Fibroblast of lung (primary cell): ENCODE measurements around the gene CNTNAP1. TPM values are rescaled to one million over a fixed set of nuclear protein-coding genes. Genes with fewer than 3 reads are reported as not detected.
A peak's percentile ranks its signal among the peaks of the same experiment; 100 is the strongest.

Source experiments
- DNase-seq, 2 donors: peaks; one replicate each; pipeline versions ENCODE4 v3.0.0 to v3.0.0-alpha.2; 2010; ENCODE audit warnings: low read depth in 2 of 2
- H2AFZ ChIP-seq: 2 replicates; pipeline ENCODE4 v1.5.1; 2012; ENCODE audit warnings: low read length, control low read depth, inconsistent platforms
- H3K27ac ChIP-seq: 2 replicates; pipeline ENCODE4 v1.5.1; 2011; ENCODE audit warnings: low read length, control low read depth; ENCODE audit not compliant: insufficient read depth
- H3K27me3 ChIP-seq: 2 replicates; pipeline ENCODE4 v1.5.1; 2011; ENCODE audit warnings: mild to moderate bottlenecking, low read length; ENCODE audit not compliant: control insufficient read depth, insufficient read depth
- H3K36me3 ChIP-seq: 2 replicates; pipeline ENCODE4 v1.5.1; 2011; ENCODE audit warnings: low read length; ENCODE audit not compliant: control insufficient read depth, insufficient read depth
- H3K4me1 ChIP-seq: 2 replicates; pipeline ENCODE4 v1.5.1; 2011; ENCODE audit warnings: low read length; ENCODE audit not compliant: control insufficient read depth, insufficient read depth; ENCODE audit errors: extremely low read depth
- H3K4me2 ChIP-seq: 2 replicates; pipeline ENCODE4 v1.5.1; 2011; ENCODE audit warnings: low read length, control low read depth; ENCODE audit not compliant: insufficient read depth; ENCODE audit errors: extremely low read depth
- H3K4me3 ChIP-seq, 4 experiments: fragments of 200-600 bp in 1 of 4; sonication (generic) in 1 of 4; replicated peaks in 1 of 4; 2 replicates each; pipeline ENCODE4 v1.5.1; 2011 to 2016; ENCODE audit warnings: low read length in 4 of 4, low read depth in 3 of 4, mild to moderate bottlenecking in 3 of 4, control low read depth in 2 of 4, inconsistent platforms in 1 of 4, mixed read lengths in 1 of 4; ENCODE audit not compliant: insufficient read depth in 1 of 4; ENCODE audit errors: control extremely low read depth in 1 of 4
- H3K79me2 ChIP-seq: 2 replicates; pipeline ENCODE4 v1.5.1; 2012; ENCODE audit warnings: mild to moderate bottlenecking, low read length, inconsistent platforms; ENCODE audit not compliant: control insufficient read depth, insufficient read depth
- H3K9ac ChIP-seq: 2 replicates; pipeline ENCODE4 v1.5.1; 2011; ENCODE audit warnings: mild to moderate bottlenecking, low read length, control low read depth; ENCODE audit not compliant: insufficient read depth
- H3K9me3 ChIP-seq: 2 replicates; pipeline ENCODE4 v1.5.1; 2012; ENCODE audit warnings: low read depth, low read length; ENCODE audit not compliant: control insufficient read depth, insufficient read depth
- H4K20me1 ChIP-seq: 2 replicates; pipeline ENCODE4 v1.5.1; 2011; ENCODE audit warnings: low read length; ENCODE audit not compliant: control insufficient read depth, insufficient read depth; ENCODE audit errors: extremely low read depth
- EZH2 ChIP-seq: IDR thresholded peaks from 2 replicates; pipeline ENCODE4 v1.5.1; 2012; ENCODE audit warnings: low read length, control low read depth, mild to moderate bottlenecking; ENCODE audit errors: missing control alignments
- polyA plus RNA-seq, 2 donors: library from polyadenylated mRNA; depleted of rRNA in 1 of 2; stranded (reverse) in 1 of 2; unstranded in 1 of 2; fragments of >200 nt; gene quantifications; 2 replicates each; pipeline ENCODE4 v1.2.1, GENCODE V29; 2011 to 2012; ENCODE audit warnings: missing spikeins in 1 of 2
- total RNA-seq: library from RNA; depleted of rRNA; stranded (reverse); fragments of >200 nt; gene quantifications from 2 replicates; pipeline ENCODE4 v1.2.1, GENCODE V29; 2014
- TF ChIP-seq, protein P1 (sequence below), 2 donors: IDR thresholded peaks in 1 of 2; conservative IDR thresholded peaks in 1 of 2; 1 replicate in 1 of 2; 2 replicates in 1 of 2; pipeline ENCODE4 v1.5.1; 2011 to 2012; ENCODE audit warnings: low read length in 2 of 2, control low read depth in 1 of 2, inconsistent platforms in 1 of 2, low read depth in 1 of 2, mild to moderate bottlenecking in 1 of 2

Gene CNTNAP1
- total and polyA plus RNA-seq, 2 donors (not counting 1 experiment from before 2014, with no cell fraction given) = 39.4 to 40.1 TPM

DNA sequence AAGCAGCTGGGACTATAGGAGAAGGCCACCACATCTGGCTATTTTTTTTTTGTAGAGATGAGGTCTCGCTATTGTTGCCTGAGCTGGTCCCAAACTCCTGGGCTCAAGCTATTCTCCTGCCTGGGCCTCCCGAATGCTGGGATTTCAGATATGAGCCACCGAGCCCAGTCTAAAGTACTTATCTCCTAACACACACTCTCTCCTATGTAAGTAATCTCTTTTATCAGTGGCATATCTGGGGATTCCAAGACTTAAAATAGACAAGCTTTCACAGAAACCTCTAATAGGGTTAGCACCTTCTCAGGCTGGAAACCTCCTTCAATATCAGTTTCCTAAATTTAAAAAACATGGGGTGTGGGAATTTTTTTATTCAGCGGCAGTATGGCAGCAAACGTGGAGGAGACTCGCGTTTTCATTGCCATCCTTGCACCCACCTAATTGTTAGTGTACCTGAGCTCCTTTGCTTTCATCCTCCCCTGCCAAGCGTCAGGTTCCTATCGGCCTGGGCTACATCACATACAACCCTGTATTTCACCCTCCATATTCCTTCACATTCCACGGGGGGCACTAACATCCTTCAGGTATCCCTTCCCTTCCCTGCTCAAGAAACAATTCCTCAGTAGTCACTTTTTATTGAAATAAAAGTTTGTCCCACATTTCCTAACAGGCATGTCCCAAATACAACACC lies 61.4 kb downstream of the CNTNAP1 start:
- DNase-seq = no peak
- no peaks in the 10 kb centered on the region for H3K9me3 ChIP-seq
- peak overlapping the region; percentile 95 for H2AFZ ChIP-seq
- H3K4me1 ChIP-seq = peaks cover 3% of the 10 kb centered on the region
- TF ChIP-seq, protein P1, sequence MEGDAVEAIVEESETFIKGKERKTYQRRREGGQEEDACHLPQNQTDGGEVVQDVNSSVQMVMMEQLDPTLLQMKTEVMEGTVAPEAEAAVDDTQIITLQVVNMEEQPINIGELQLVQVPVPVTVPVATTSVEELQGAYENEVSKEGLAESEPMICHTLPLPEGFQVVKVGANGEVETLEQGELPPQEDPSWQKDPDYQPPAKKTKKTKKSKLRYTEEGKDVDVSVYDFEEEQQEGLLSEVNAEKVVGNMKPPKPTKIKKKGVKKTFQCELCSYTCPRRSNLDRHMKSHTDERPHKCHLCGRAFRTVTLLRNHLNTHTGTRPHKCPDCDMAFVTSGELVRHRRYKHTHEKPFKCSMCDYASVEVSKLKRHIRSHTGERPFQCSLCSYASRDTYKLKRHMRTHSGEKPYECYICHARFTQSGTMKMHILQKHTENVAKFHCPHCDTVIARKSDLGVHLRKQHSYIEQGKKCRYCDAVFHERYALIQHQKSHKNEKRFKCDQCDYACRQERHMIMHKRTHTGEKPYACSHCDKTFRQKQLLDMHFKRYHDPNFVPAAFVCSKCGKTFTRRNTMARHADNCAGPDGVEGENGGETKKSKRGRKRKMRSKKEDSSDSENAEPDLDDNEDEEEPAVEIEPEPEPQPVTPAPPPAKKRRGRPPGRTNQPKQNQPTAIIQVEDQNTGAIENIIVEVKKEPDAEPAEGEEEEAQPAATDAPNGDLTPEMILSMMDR (conservative IDR thresholded peaks at IDR 0.05 in 1 of 2, IDR thresholded peaks at IDR 0.05 in 1 of 2; ENCODE audit: low read depth in 1 of 2, low read length in 2 of 2) = peak in 1 of 2 donors; percentile 5
- TF ChIP-seq EZH2 = no peak
- no peaks in the 10 kb centered on the region for H3K27me3 ChIP-seq
- H3K9ac ChIP-seq = peak overlapping the region; percentile 82
- H3K27ac ChIP-seq = peak overlapping the region; percentile 69
- peak overlapping the region; percentile 90 for H3K4me2 ChIP-seq
- H3K36me3 ChIP-seq = no peaks in the 10 kb centered on the region
- peak overlapping the region; percentile 81 to 89 (median 84) for H3K4me3 ChIP-seq
- H3K79me2 ChIP-seq = peaks cover 17% of the 10 kb centered on the region
- H4K20me1 ChIP-seq = no peaks in the 10 kb centered on the region

DNA sequence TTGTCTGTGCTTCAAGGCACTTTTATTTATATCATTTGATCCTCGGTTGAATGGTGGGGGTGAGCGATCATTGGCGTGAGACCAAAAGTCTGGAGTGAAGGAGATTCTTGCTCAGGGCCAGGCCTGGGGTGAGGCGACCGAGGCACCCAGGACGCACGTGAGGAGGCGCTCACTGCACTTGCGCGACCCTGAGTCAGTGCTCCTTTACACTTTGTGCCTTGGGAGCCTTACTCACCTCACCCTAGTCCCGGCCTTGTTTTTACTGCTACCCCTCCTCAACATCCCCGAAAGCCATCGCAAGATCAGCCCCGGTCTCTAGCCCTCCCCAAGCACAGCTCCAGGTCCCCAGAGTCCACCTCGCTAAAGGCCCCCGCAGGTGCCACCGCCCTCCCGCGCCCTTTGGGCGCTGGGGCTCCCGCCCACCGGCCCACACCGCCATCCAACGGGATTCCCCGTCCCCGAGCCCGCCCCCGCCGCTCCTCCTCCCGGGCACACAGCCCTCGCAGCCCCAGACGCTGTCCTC lies 62.0 kb downstream of the CNTNAP1 start:
- Histone ChIP-seq H3K79me2 (peaks cover 17% of the 10 kb centered on the region), H4K20me1 (no peaks in the 10 kb centered on the region), H3K4me1 (peaks cover 3% of the 10 kb centered on the region), H3K4me2 (peak overlapping the region; percentile 90), H3K4me3 (peak overlapping the region; percentile 81 to 89 (median 84)), H3K9me3 (no peaks in the 10 kb centered on the region), H3K9ac (peak overlapping the region; percentile 82), H3K27me3 (no peaks in the 10 kb centered on the region), H3K27ac (peak overlapping the region; percentile 69), H3K36me3 (no peaks in the 10 kb centered on the region), H2AFZ (peak overlapping the region; percentile 95)
- peak; percentile 32 to 42 for DNase-seq
- TF ChIP-seq, protein P1 (conservative IDR thresholded peaks at IDR 0.05 in 1 of 2, IDR thresholded peaks at IDR 0.05 in 1 of 2; ENCODE audit: low read depth in 1 of 2, low read length in 2 of 2) = no peak
- TF ChIP-seq EZH2 = no peak

DNA sequence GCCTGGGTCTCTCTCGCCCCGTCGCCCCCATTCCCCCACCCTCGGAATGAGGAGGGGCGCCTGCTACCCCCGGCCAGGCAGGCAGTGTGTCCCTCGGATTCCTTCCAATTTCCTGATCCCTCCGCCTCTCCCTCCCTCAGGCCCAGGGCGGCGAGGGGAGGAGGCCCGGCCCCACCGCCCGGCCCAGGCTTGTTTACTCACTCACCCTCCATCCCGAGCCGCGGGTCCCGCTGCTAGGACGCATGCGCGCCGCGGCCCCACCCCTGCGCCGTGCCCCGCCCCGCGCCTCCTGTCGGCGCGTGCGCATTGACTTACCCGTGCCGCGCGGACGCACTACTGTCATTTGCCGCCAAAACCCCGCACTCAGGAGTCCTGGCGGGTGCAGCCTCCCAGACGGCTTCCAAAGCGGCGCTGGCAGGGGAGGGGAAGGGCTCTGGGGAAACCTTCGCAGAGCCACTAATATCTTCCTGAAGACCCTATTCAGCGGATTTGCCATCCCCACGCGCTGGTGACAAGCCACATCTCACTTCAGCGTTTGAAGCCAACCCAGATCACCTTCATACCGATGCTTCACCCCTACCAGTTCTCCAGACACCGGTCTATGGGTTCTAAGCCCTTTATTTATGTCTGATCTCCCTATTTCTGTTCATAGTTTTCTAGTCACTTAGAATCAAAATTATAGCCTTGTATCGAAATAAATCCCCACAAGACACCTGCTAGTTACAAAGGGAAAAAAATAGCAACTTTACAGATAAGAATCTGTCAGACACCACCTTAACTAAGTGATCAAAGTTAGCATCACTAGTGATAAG lies 62.7 kb downstream of the CNTNAP1 start, which contains the start of gene EZH1:
Gene EZH1 (minus strand): TSS at position 235 of the 812 bp plus-strand sequence. CDS start 16,099 bp downstream, outside the sequence.
- H3K4me1 ChIP-seq = peaks cover 3% of the 10 kb centered on the region
- no peaks in the 10 kb centered on the region for H3K9me3 ChIP-seq
- no peaks in the 10 kb centered on the region for H4K20me1 ChIP-seq
- DNase-seq = peak; percentile 79 to 88
- peak within 1 kb of the TSS; percentile 95 for H2AFZ ChIP-seq
- peak within 1 kb of the TSS; percentile 82 for H3K9ac ChIP-seq
- peak within 1 kb of the TSS; percentile 90 for H3K4me2 ChIP-seq
- peak within 1 kb of the TSS; percentile 81 to 89 (median 84) for H3K4me3 ChIP-seq
- H3K79me2 ChIP-seq = peaks cover 17% of the 10 kb centered on the region
- no peaks in the 10 kb centered on the region for H3K36me3 ChIP-seq
- H3K27me3 ChIP-seq = no peaks in the 10 kb centered on the region
- H3K27ac ChIP-seq = peak within 1 kb of the TSS; percentile 69
- TF ChIP-seq, protein P1 (conservative IDR thresholded peaks at IDR 0.05 in 1 of 2, IDR thresholded peaks at IDR 0.05 in 1 of 2; ENCODE audit: low read depth in 1 of 2, low read length in 2 of 2) = no peak
- no peak for TF ChIP-seq EZH2
